ENCODE data around the gene HIPK2. TPM values are rescaled to one million over a fixed set of nuclear protein-coding genes. Genes with fewer than 3 reads are reported as not detected.

The HIPK2 gene
- total and polyA plus RNA-seq, 2 donors (not counting 3 experiments of a cell fraction or from before 2014, with no cell fraction given), result 9.0 to 43.8 TPM

- BruUV-seq (replicated peaks), result no TSS peak
- DNase-seq (ENCODE audit: low read depth, low spot score), result no peak
- POLR2A ChIA-PET, result no interaction called here
- H2AFZ ChIP-seq (ENCODE audit: low read depth, low read length), result no peak overlapping the region
- H3K9me1 ChIP-seq (replicated peaks; ENCODE audit: control insufficient read depth, extremely low read depth, insufficient read depth, low read length), result no peaks in the 10 kb centered on the region
- intact Hi-C loops (cut with micrococcal nuclease) (no loop called here), dilution Hi-C loops (cut with MboI; ENCODE audit: extremely low pct_ligation_motif_present, low sequenced_read_pairs) (no loop called here)
- peaks cover 2 to 38% of the 10 kb centered on the region in 2 experiments for H3K36me3 ChIP-seq (ENCODE audit: control insufficient read depth in 2 of 2, extremely low read depth in 1 of 2, insufficient read depth in 2 of 2, low read length in 2 of 2)
- no peak overlapping the region for H3K4me3 ChIP-seq (replicated peaks in 1 of 3; ENCODE audit: insufficient read depth in 1 of 3, low read depth in 1 of 3, low read length in 3 of 3)
- TF ChIP-seq FOS (IDR thresholded peaks at IDR 0.05; ENCODE audit: borderline replicate concordance, insufficient read depth, low read length) (no peak), MAX (IDR thresholded peaks at IDR 0.05; ENCODE audit: insufficient read depth, insufficient read length) (no peak), CTCF (IDR thresholded peaks at IDR 0.05; ENCODE audit: extremely low read depth in 1 of 2, insufficient read depth in 1 of 2, low read depth in 1 of 2, low read length in 2 of 2) (no peak), MYC (IDR thresholded peaks at IDR 0.05; ENCODE audit: low read depth, low read length) (no peak), POLR2AphosphoS5 (IDR thresholded peaks at IDR 0.05; ENCODE audit: insufficient read depth, low read depth, low read length) (no peak), EZH2 (IDR thresholded peaks at IDR 0.05; ENCODE audit: borderline replicate concordance, low read depth, low read length, severe bottlenecking) (no peak), JUN (IDR thresholded peaks at IDR 0.05; ENCODE audit: borderline replicate concordance, insufficient read depth, insufficient read length, low read depth) (no peak), GATA2 (IDR thresholded peaks at IDR 0.05; ENCODE audit: insufficient read depth, insufficient read length, low read depth, low read length) (no peak), POLR2A (IDR thresholded peaks at IDR 0.05; ENCODE audit: low read depth, low read length) (no peak)
- H3K4me2 ChIP-seq (ENCODE audit: insufficient read depth, low read length), result no peak overlapping the region
- no peak overlapping the region for H3K27ac ChIP-seq (ENCODE audit: insufficient read depth, low read depth, low read length)
- H4K20me1 ChIP-seq (replicated peaks; ENCODE audit: control insufficient read depth, extremely low read depth, insufficient read depth, low read length), result no peaks in the 10 kb centered on the region
- no peak for FAIRE-seq
- no peak overlapping the region for H3K9ac ChIP-seq (replicated peaks; ENCODE audit: extremely low read depth, insufficient read depth, low read length)
- H3K4me1 ChIP-seq (ENCODE audit: control insufficient read depth, extremely low read depth, insufficient read depth, low read length), result no peaks in the 10 kb centered on the region
- CTCF ChIA-PET, result interaction anchor here (3.5 kb wide), 1 partner anchor 20 kb away, joined by 18 read pairs; no protein-coding TSS in a partner anchor
- H3K79me2 ChIP-seq (ENCODE audit: control insufficient read depth, insufficient read depth, low read length), result no peaks in the 10 kb centered on the region
- no peaks in the 10 kb centered on the region for H3K27me3 ChIP-seq (ENCODE audit: control insufficient read depth in 2 of 2, insufficient read depth in 2 of 2, low read length in 2 of 2)
- no peaks in the 10 kb centered on the region for H3K9me3 ChIP-seq (replicated peaks; ENCODE audit: control insufficient read depth, insufficient read depth, low read length)
These were observed 195.6 kb downstream of the HIPK2 start for GRCh38 chr7:139582130-139582650.

All from endothelial cell of umbilical vein (primary cell).